Kidney epithelial cell (primary cell): ENCODE data around the gene ATAD5. TPM values are rescaled to one million over a fixed set of nuclear protein-coding genes. Genes with fewer than 3 reads are reported as not detected.
A peak's percentile ranks its signal among the peaks of the same experiment; 100 is the strongest.

ENCODE experiments used
- DNase-seq: peaks from one replicate; pipeline ENCODE4 v3.0.0-alpha.2; 2010; ENCODE audit warnings: low read depth
- H3K27me3 ChIP-seq: 2 replicates; pipeline ENCODE4 v1.6.0; 2011; ENCODE audit warnings: low read length; ENCODE audit not compliant: control insufficient read depth, insufficient read depth
- H3K36me3 ChIP-seq: 2 replicates; pipeline ENCODE4 v1.5.1; 2011; ENCODE audit warnings: low read length; ENCODE audit not compliant: control insufficient read depth, insufficient read depth
- H3K4me3 ChIP-seq: 2 replicates; pipeline ENCODE4 v1.5.1; 2011; ENCODE audit warnings: low read depth, mild to moderate bottlenecking, control low read depth, low read length
- CTCF ChIP-seq: IDR thresholded peaks from 2 replicates; pipeline ENCODE4 v1.5.1; 2011; ENCODE audit warnings: mild to moderate bottlenecking, moderate library complexity, low read length, control low read depth, inconsistent platforms; ENCODE audit not compliant: insufficient read depth, poor library complexity, severe bottlenecking
- total RNA-seq: library from RNA; depleted of rRNA; stranded (reverse); fragments of >200 nt; gene quantifications from 2 replicates; pipeline ENCODE4 v1.2.3, GENCODE V29; 2015

ATAD5 gene
- total RNA-seq, 1 donor from 2014 or later = 3.8 TPM

DNA sequence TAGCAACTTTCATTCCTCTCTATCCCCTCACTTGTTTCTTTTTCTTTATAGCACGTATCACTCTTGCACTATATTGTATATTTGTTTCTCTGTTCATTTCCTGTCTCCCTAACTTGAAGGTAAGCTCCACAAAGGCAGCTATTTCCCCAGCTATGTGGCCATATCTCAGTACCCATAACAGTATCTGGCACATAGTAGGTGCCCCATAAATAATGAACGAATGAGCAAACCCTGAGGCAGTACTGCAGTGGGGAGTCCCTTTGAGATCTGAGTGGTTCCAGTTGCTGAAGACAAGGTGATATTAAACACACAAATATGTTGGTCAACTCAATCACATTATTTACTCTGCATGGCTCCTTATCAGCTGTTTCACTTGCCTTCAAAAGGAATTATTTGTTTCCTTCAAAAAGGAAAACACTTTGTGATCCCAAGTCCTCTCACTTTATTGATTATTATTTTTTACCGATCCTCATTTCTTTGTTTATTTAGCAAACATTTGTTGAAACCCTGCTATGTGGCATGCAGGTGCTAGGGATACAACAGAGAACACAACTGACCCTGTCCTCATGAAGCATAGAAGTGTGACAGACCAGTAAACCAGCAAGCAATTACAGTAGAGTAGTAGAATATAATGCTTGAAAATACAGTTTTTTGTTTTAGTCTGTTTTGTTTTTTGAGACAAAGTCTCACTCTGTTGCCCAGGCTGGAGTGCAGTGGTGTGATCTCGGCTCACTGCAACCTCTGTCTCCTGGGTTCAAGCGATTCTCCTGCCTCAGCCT, 84.3 kb downstream of the ATAD5 start:
- no peaks in the 10 kb centered on the region for H3K36me3 ChIP-seq
- no peak overlapping the region for H3K4me3 ChIP-seq
- no peak for TF ChIP-seq CTCF
- DNase-seq = no peak
- H3K27me3 ChIP-seq = no peaks in the 10 kb centered on the region

- peaks cover 3% of the 10 kb centered on the region for H3K27me3 ChIP-seq
- no peak overlapping the region for H3K4me3 ChIP-seq
- H3K36me3 ChIP-seq = no peaks in the 10 kb centered on the region
- no peak for TF ChIP-seq CTCF
- DNase-seq = no peak
Observed at GRCh38 chr17:30917050-30917449, 85.3 kb downstream of the ATAD5 start.

DNA sequence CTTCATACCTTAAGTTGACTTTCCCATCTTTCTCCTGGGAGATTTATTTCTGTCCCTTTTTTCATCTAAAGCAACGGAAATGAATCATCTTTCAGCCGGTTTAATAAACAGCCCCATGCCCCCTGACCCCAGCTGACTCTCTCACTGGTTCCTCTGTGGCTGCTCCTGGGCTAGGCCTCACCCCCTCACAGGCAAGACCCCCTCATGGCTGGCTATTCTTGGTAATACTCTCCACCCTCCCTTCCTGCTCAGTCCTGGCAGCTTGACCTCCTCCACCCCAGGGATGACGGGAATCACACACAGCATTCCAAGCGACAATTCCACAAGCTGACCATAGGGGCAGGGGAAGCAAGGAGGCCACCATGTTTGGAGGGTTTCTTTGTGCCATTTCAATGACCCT, 88.5 kb downstream of the ATAD5 start:
- DNase-seq = no peak
- Histone ChIP-seq H3K27me3 (peaks cover 17% of the 10 kb centered on the region), H3K4me3 (no peak overlapping the region), H3K36me3 (no peaks in the 10 kb centered on the region)
- no peak for TF ChIP-seq CTCF

GRCh38 chr17:30920683-30921543, 89.1 kb downstream of the ATAD5 start:
- Histone ChIP-seq H3K27me3 (peaks cover 17% of the 10 kb centered on the region), H3K4me3 (no peak overlapping the region)
- TF ChIP-seq CTCF = no peak

DNA sequence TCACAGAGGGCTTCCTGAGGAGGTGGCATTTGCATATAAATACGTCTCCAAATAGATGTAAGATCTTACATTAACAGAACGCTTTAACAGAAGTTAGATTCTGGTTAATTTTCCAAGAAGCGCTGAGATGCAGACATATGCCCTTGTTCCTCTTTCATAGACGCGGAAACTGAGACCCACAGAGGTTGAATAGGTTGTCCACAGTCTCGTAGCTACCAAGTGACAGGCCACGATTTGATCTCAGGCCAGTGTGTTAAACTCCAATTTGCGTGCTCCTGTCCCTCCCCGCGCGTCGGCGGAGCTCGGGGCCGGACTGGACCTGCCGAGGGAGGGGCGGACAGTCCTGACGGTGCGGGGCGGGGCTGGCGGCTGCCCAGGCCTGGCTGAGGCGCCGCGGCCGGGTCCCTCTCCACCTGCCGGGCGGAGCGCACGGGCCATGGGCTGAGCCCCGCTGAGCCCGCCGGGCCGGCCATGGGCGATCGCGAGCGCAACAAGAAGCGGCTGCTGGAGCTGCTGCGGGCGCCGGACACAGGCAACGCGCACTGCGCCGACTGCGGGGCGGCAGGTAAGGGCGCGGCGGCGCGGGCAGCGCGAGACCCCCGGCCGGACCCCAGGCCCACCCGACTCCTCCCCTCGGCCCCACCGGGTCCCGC, 89.9 kb downstream of the ATAD5 start, which contains the start of gene ADAP2:
TSS of gene ADAP2 (plus strand) at position 402 of the 653 bp plus-strand sequence. CDS start at position 472, 70 bp downstream.
- Histone ChIP-seq H3K4me3 (peak within 1 kb of the TSS; percentile 34), H3K27me3 (peaks cover 17% of the 10 kb centered on the region), H3K36me3 (no peaks in the 10 kb centered on the region)
- TF ChIP-seq CTCF = no peak
- DNase-seq = no peak

More at GRCh38 chr17:30920683-30921543, 89.1 kb downstream of the ATAD5 start:
- no peak for DNase-seq
- H3K36me3 ChIP-seq = no peaks in the 10 kb centered on the region
